ENCODE data around the gene CEP68.

Gene CEP68

DNA sequence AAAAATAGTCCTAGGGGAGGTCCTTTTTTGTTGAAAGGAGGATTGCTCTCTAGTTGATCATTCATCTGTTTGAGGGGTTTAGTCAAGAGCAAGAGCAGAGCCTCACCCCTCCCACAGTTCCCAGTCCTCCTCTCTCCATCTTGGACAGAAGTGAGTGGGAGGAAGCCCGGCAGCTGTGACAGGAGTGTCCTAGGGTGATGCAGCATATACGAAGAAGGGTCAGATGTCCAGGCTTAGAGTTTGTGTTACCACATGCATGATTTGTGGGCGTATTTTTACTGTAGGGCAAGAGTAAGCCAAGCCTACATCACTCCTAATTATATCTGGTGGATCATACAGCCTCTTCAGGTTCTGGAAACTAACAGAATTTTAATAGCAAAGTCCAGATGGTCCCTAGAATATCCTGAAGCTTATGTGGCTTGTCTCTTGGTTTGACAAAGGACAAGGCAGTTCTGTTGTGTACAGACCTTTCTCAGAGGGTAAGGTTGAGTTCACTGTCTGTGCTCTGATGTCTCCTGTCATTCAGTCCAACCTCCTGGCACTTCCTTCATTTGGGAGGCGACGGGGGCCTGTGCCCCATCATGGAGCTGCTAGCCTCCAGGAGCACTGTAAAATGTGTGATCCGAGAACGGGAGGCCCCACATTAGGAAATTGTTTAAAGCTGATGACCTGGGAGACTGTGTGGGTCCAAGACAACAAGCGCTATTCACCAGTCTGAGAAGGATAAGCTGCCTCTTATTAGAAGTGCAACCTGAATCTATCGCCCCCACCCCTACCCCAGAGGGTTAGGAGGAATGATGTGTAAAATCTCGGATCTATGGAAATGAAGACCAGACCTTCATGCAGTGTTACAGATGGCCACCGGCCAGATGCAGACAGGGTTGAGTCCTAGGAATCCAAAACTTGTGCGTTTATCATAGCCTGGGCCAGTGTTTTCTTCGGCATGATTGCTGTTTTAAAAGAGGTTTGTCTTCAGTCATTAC, 6.9 kb downstream of the CEP68 start:
- peaks cover 26% of the 10 kb centered on the region for H3K4me1 ChIP-seq (ENCODE audit: insufficient read depth, poor library complexity, severe bottlenecking)
- ATAC-seq (ENCODE audit: low read depth) = no peak
- H3K36me3 ChIP-seq (ENCODE audit: low read depth) = no peaks in the 10 kb centered on the region
- no peak overlapping the region for H3K27ac ChIP-seq (ENCODE audit: poor library complexity, severe bottlenecking)
- DNase-seq (ENCODE audit: low spot score) = no peak
- TF ChIP-seq, protein P1, sequence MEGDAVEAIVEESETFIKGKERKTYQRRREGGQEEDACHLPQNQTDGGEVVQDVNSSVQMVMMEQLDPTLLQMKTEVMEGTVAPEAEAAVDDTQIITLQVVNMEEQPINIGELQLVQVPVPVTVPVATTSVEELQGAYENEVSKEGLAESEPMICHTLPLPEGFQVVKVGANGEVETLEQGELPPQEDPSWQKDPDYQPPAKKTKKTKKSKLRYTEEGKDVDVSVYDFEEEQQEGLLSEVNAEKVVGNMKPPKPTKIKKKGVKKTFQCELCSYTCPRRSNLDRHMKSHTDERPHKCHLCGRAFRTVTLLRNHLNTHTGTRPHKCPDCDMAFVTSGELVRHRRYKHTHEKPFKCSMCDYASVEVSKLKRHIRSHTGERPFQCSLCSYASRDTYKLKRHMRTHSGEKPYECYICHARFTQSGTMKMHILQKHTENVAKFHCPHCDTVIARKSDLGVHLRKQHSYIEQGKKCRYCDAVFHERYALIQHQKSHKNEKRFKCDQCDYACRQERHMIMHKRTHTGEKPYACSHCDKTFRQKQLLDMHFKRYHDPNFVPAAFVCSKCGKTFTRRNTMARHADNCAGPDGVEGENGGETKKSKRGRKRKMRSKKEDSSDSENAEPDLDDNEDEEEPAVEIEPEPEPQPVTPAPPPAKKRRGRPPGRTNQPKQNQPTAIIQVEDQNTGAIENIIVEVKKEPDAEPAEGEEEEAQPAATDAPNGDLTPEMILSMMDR (IDR thresholded peaks at IDR 0.05; ENCODE audit: poor library complexity, severe bottlenecking) = no peak
- no peaks in the 10 kb centered on the region for H3K9me3 ChIP-seq (ENCODE audit: severe bottlenecking)
- H3K27me3 ChIP-seq (ENCODE audit: insufficient read depth, poor library complexity, severe bottlenecking) = no peaks in the 10 kb centered on the region
- no peak overlapping the region for H3K4me3 ChIP-seq (ENCODE audit: severe bottlenecking)

DNA sequence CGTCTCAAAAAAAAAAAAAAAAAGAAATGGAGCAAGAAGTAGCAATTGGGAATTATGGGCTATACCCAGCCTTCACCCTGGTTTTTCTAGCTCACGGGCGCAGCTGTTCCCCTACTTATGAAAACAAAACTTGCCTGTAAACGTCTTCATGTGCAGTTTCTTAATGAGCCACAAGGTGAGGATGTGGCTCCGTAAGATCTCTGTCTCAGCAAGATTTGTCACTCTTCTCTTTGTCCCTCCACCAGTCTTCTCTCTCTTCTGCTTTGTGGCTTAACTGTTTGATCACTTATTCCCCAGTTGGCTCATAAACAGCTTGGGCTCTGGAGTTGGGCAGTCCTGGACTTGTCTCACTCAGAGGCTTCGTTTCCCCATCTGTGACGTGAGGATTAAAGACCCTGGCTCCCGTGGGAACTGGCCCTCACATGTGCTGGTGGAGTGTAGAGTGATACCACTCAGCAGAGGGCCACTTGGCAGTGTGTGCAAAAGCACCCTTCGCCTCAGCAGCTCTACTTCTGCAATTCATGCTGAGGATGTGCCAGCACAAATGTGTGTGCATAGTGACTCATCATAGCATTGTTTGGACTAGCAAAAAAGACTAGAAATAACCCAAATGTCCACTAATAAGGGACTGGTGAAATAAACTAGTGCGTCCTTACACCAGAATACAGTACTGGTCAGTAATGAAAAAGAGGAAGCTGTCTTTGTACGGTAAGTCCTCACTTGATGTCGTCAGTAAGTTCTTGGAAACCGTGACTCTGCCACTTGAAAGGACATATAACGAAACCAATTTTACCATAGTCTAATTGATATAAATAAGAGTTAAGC, 8.7 kb downstream of the CEP68 start:
- Histone ChIP-seq H3K27ac (ENCODE audit: poor library complexity, severe bottlenecking) (peak overlapping the region; percentile 74), H3K27me3 (ENCODE audit: insufficient read depth, poor library complexity, severe bottlenecking) (no peaks in the 10 kb centered on the region), H3K4me3 (ENCODE audit: severe bottlenecking) (no peak overlapping the region), H3K36me3 (ENCODE audit: low read depth) (peaks cover 7% of the 10 kb centered on the region), H3K4me1 (ENCODE audit: insufficient read depth, poor library complexity, severe bottlenecking) (peaks cover 44% of the 10 kb centered on the region), H3K9me3 (ENCODE audit: severe bottlenecking) (no peaks in the 10 kb centered on the region)
- TF ChIP-seq, protein P1 (IDR thresholded peaks at IDR 0.05; ENCODE audit: poor library complexity, severe bottlenecking) = peak; percentile 74
- peak; percentile 87 for ATAC-seq (ENCODE audit: low read depth)
- no peak for DNase-seq (ENCODE audit: low spot score)

DNA sequence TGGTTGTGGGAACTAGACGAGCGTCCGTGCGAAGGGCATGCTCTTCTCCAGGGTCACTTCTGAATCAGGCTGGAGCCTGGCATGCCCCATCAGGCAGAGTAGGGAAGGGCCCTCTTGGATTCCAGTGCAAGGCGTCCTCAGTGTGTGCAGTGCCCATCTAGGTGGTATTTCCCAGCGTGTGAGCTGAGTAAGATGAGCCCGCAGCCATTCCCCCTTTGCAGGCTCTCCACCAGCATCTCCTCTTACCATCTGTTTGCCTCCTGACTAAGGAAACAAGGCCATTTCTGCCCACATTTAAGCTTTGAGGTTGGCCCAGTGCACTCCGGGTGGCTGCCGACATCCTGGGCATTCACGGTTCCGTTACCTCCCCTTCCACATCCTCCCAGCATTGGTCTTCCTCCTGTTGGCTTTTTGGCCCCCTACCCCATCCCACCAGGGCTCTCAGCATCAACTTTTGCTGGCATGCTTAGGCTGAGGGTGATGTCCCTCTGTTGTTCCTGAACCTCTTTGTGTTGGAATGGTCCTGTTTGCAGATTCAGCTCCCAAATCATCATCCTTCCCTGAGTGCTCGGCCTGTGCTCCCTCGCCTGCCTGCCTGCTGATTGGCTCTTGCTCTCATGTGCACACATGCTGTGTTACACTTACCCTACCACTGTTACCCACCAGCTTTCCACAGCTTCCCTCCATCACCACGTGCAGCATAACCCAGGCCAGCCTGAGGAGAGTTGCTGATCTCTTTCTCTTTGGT, 11.8 kb downstream of the CEP68 start:
- ATAC-seq (ENCODE audit: low read depth) = no peak
- H3K4me3 ChIP-seq (ENCODE audit: severe bottlenecking) = no peak overlapping the region
- H3K27me3 ChIP-seq (ENCODE audit: insufficient read depth, poor library complexity, severe bottlenecking) = no peaks in the 10 kb centered on the region
- TF ChIP-seq, protein P1 (IDR thresholded peaks at IDR 0.05; ENCODE audit: poor library complexity, severe bottlenecking) = no peak
- peaks cover 59% of the 10 kb centered on the region for H3K4me1 ChIP-seq (ENCODE audit: insufficient read depth, poor library complexity, severe bottlenecking)
- no peaks in the 10 kb centered on the region for H3K9me3 ChIP-seq (ENCODE audit: severe bottlenecking)
- DNase-seq (ENCODE audit: low spot score) = no peak
- peak overlapping the region; percentile 41 for H3K27ac ChIP-seq (ENCODE audit: poor library complexity, severe bottlenecking)
- peaks cover 21% of the 10 kb centered on the region for H3K36me3 ChIP-seq (ENCODE audit: low read depth)

DNA sequence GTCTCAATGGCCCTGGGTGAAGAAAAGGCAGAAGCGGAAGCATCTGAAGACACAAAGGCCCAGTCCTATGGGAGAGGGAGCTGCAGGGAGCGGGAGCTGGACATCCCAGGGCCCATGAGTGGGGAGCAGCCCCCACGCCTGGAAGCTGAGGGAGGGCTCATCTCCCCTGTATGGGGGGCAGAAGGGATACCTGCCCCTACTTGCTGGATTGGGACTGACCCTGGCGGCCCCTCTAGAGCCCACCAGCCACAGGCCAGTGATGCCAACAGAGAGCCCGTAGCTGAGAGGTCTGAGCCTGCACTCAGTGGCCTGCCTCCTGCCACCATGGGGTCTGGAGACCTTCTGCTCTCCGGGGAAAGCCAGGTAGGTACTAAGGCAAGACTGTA, 13.2 kb downstream of the CEP68 start:
- peaks cover 51% of the 10 kb centered on the region for H3K4me1 ChIP-seq (ENCODE audit: insufficient read depth, poor library complexity, severe bottlenecking)
- H3K27me3 ChIP-seq (ENCODE audit: insufficient read depth, poor library complexity, severe bottlenecking) = no peaks in the 10 kb centered on the region
- no peak for ATAC-seq (ENCODE audit: low read depth)
- peak overlapping the region; percentile 41 for H3K27ac ChIP-seq (ENCODE audit: poor library complexity, severe bottlenecking)
- no peak overlapping the region for H3K4me3 ChIP-seq (ENCODE audit: severe bottlenecking)
- TF ChIP-seq, protein P1 (IDR thresholded peaks at IDR 0.05; ENCODE audit: poor library complexity, severe bottlenecking) = no peak
- H3K9me3 ChIP-seq (ENCODE audit: severe bottlenecking) = no peaks in the 10 kb centered on the region
- peaks cover 31% of the 10 kb centered on the region for H3K36me3 ChIP-seq (ENCODE audit: low read depth)
- no peak for DNase-seq (ENCODE audit: low spot score)
